ENCODE measurements around the gene PNLIPRP2.

PNLIPRP2 gene

DNA sequence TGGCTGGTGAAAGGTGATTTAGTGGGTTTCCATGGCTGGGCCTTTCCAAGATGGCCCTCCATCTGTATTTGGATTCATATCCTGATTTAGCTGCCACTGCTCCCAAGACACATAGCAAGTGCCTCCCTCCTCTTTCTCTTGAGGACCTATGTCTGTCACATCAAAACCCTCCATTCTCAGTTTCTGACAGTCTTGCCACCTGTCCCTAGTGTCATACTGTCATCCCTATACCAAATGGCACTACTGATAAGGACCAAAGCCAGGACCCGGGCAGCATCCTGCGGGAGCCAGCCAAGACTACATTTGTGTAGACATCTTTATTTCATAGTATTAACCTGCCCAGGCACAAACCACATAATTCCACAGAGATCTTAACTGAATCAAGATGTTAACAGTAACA, 34.8 kb downstream of the PNLIPRP2 start:
- DNase-seq (ENCODE audit: low spot score) = no peak

DNA sequence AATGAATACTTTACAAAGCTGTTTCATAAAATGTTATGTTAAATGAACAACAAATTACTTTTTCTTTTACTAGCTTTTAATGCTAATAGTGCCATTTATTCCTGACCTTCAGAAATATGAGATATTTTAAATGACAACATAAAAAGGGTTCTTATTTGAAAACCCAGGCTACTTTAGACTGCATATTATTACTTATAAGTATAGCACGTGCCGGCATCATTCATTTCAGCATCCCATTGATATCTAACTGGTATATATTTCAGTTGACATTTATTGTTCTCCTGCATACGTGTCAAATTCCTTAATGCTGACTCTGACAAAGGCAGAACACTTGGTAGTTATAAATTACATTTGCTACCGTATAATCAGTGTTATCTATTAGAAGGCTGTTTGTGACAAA, 35.3 kb downstream of the PNLIPRP2 start:
- no peak for DNase-seq (ENCODE audit: low spot score)

DNA sequence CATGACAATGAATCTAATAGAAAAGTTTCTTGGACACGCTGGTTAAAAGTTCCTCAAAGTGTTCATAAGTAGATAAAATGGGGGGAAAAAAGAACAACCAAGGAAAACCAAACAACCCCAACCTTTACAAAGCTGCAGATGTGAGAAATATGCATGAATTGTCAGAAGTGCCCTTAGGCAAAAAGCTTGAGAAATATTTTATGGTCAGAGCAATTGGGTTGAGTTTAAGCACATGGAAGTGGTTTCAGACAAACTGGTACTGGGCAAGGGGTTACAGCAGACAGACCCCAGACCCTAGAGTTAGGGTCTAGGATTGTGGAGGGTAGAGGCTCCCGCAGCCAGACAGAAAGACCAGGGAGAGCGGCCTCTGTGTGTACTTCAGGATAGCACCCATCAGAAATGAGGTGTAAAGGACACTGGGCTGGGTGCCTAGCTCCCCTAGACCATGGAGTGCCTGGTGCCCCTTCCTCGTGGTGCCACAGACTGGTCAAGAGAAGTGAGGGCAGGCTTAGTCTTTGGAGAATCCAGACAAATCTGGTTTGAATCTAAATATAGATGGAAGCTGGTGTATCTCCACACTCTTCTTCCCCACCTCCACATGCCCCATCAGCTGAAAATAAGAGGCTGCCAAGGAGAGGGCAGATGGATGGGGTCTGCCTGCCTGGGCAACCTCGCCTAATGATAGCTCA, 37.3 kb downstream of the PNLIPRP2 start:
- no peak for DNase-seq (ENCODE audit: low spot score)

DNA sequence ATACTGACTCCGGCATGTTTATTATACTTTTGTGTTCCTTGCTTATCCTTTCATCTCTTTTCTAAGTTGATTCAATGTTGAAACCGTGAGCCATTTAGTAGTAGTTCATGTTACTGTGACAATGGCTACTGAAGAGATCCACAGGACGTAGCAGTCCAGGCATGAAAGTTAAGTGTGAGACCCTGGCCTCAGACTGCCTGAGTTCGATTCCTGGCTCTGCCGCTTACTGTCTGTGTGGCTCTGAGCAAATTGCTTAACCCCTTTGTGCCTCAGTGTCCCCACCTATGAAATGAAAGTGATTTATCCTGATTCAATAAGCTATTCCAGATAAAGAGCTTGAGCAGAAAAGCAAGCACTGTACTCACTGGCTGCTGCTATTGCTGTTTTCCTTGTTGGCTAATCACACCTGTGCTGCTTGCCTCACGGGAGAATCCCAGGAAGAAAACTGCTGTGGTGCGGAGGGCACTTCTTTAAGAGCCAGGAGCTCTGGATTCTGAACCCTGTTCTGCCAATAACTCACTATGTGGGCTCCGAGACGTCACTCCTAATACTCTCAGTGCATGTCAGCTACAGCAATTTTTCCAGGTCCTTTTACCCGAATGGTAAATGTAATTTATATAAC, 38.4 kb downstream of the PNLIPRP2 start:
- no peak for DNase-seq (ENCODE audit: low spot score)

DNA sequence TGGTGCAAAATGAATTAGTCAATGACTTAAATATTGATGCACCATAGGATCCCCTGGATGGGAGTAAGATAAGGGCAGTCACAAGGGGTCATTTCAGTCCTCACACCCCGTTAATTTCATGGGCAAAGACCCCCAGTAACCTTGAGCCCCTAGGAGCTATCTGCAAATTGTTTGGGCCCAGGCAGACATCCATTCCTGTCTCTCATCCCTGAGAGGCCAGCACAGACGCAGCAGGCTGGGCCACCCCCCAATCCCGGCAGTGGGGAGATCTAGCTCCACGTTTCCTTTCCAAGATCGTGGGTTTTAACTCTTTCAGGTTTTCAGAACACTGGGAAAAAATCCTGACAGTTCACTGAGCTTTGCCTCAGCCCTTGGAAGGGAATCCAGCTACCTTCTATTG, 40.1 kb downstream of the PNLIPRP2 start:
- DNase-seq (ENCODE audit: low spot score) = no peak

DNA sequence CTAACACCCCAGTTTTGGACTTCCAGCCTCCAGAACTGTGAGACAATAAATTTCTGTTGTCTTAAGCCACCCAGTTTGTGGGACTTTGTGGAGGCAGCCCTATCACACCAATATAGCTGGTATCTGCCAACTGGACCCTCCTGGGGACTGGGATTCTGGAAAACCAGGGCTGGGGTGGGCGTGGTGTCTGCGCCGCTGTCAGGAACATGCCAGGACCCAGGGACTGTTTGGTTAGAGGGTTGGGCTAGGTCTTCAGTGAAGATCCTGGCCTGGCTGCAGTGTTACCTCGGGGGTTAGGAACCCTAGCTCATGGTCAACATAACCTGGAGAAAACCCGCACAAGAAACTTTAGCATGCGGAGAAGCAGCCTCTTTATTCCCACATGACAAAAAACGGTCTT, 42.6 kb downstream of the PNLIPRP2 start:
- no peak for DNase-seq (ENCODE audit: low spot score)

DNA sequence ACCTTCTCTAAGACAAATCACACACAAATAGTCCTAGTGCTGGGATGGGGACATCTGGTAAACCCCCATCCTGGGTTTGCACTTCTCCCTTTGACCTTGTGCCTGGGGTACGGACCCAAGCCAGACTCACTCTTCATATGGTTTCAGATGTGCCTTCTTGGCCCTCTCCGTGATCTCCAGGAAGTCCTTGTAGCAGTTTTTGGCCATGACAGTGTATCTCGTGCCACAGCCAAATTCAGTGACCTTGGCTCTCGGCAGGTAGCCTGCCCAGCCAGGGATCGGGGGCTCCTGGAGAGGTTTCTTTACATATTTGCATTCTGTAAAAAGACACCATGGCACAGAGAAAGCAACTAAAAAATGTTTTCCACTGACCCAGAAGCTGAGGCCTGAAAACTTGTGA, 43.9 kb downstream of the PNLIPRP2 start:
- no peak for DNase-seq (ENCODE audit: low spot score)

DNA sequence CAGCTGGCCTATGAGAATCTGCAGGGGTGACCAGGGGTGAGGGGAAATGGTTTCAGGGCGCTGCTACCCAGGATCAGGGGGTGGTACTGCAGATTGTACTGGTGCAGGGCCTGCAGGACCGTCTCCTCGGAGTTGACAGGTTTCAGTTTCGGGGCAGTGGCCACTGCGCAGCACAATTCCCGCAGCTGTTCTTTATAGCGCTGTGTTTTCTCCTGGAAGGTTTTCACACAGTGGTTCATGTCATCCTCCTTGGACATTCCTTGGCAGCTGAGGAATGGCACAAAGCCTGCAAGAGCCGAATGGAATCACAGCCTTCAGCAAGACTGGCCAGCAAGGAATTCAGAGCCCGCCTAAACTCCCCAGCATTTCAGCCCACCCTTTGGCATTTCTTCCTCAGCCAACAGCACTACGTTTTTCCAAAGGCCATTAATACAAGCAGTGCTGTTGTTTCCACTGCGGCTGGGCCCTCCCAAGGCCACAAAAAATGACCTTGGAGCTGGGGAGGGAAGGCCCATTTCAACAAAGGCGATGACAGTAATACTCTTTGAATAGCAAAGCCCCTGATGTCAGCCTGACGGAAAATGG, 44.9 kb downstream of the PNLIPRP2 start:
- DNase-seq (ENCODE audit: low spot score) = no peak

DNA sequence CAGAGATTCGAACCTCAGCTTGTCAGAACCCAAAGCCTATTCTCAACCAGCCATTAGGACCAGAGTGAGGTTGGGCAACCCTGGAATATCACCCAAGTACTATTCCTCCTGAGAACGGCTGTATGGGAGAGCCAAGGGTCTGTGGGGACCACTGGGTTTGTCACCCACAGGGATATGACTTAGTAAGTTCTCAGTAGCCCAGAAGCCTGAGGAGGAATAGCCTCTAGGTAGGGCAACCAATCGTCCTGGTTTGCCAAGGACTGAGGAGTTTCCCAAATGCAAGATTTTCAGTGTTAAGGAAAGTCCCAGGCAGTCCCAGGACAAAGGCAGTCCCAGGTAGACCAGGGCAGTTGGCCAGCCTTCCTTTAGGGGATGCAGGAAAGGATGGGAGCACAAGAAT, 46.7 kb downstream of the PNLIPRP2 start:
- DNase-seq (ENCODE audit: low spot score) = no peak

DNA sequence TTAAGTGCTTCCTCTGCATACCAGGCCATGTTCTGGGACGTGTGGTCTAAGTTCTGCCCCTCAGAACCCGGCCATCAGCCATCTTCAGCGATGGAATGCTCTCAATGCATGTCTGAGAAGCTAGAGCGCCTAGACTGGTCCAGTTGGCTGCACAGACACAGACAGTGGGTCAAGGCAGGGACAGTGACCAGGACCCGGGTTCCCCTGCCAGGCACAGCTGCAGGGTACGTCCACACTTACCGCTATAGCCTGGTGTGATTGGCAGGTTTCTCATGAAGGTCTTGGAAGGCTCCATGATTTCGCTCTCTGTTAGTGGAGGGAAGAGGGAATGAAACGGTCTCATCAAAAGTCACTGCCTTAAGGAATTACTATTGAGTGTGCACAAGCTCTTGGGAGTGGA, 47.3 kb downstream of the PNLIPRP2 start:
- no peak for DNase-seq (ENCODE audit: low spot score)

DNA sequence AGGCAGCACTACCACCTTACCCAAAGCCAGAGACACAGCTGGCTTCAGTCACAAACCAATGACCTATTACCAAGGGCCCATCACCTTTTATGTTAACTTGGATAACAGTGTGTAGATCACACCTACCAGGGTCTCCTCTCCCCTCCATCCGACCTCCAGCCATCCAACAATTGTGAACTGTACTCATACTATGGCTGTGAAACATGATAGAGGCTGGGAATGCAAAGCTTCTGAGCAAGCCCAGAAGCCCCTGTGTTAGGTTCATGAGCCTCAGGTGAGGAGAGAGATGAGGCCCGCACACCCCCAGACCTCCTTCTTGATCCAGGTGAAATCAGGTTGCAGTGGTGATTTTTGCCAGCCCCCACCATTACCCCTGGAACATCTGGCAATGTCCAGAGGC, 47.7 kb downstream of the PNLIPRP2 start:
- DNase-seq (ENCODE audit: low spot score) = no peak

DNA sequence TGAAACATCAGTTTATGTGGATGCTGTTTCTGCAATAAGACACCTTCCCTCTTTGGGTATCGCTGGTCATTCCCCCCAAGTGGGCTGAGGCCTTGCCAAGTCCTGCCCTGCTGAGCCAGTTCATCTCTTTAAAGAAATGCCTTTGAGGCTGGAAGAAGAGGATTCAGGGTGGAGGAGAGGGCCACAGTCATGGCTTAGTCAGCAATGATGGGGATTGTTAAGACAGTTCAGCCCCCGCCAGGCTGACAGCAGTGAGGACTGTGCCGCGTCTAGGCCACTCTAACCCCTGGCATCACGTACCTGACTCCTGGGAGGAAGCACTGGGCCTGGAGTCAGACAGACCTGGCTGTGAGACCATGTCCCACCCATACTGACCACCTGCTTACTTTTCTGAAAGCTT, 48.3 kb downstream of the PNLIPRP2 start:
- DNase-seq (ENCODE audit: low spot score) = no peak

DNA sequence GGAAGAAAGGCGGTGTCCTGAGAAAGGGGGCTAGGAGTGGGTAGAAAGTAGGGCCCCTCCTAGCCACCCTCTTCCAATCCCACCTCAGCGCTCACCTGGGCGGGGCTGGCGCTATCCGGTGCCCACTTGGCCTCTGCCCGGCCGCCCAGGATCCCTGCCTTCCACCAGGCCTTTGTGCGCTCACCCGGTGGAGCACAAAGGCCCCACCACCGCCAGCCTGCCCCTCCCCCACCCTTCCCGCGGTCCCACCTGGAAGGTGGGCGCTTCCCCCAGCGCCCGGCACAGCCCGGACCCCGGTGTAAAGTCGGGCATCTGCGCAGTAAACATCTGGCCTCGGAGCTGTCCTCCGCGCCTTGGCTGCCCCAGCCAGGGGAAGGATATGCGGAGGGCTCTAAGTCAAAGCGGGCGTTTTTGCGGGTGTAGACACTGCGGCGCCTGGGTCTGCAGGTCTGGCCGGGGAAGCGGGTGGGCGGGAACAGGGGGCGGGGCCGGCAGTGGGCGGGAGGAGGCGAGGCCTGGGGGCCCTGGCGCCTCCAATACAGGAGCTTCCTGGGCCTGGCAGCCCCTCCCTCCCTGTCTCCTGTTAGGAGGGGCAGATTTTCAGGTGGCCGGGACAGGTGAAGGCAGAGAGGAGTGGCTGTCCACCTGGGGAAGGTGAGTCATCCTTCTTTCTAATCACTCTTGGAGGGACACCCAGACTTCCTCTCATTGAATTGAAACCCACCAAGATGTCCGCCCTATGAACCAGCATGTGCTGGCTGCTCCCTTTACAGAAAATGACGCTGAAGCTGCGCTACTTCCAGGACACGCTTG, 49.3 kb downstream of the PNLIPRP2 start:
- no peak for DNase-seq (ENCODE audit: low spot score)

DNA sequence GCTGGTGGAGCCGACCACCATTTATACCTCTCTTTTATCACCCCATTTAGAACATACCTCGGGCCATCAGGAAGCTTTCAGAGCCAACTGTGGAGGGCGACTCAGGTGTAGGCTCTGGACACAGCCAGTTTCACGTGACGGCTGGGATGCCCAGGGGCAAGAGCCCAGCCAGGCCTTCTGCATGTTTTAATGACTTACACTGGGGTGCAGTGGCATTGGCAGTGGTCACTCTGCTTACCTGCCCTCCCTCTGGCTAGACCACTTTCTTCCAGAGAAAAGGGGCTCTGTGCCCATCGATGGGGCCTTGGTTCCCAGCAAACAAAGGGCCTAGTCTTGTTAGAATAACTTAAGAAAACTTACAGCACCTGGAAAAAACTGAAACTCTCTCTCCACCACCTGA, 50.0 kb downstream of the PNLIPRP2 start:
- no peak for DNase-seq (ENCODE audit: low spot score)

DNA sequence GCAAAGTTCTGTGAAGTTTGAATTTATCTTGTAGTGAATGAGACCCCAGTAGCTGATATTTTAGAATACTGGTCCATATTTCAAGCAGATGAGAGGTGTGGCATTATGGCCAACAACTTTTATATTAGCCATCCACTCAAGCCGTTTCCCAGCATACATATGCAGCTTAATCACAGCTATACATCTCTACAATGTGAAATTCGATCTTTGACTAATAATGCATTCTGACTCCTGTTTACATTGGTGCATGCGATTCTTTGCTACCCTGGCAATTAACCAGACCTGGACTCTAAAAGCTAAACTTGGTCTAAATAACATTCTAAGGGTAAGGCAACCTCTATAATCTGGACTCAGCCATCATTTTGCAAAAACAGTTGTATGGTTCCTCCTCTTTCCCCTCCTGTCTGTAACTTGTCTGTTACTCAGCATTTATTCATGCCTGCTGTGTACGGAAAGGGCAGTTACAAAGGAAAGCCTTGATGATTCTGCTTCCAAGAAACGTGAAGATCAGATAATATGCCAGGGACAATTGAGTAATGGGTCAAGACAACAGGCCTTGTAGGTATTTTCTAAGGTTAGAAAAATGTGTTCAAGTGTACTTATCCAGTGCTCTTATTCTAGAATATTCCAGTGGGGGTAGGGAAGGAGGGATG, 50.6 kb downstream of the PNLIPRP2 start:
- DNase-seq (ENCODE audit: low spot score) = no peak

DNA sequence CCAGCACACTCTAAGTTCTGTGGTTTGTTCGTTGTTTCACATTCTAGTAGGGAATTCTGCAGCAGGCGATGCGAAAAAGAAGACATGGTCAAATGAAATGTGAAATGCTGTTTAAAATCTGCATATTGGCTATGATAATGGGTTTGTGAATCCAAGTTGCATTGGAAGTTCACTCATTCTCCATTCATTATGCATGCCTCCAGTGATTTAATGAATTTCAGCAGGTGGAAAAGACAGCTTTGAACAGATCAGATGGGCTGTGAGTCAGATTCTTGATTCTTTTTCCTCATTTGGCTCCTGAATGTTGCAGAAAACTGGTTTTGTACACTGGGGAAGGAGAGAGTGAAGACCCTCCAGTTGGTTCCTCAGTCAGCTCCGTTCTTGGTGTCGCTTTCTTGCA, 52.1 kb downstream of the PNLIPRP2 start:
- no peak for DNase-seq (ENCODE audit: low spot score)

DNA sequence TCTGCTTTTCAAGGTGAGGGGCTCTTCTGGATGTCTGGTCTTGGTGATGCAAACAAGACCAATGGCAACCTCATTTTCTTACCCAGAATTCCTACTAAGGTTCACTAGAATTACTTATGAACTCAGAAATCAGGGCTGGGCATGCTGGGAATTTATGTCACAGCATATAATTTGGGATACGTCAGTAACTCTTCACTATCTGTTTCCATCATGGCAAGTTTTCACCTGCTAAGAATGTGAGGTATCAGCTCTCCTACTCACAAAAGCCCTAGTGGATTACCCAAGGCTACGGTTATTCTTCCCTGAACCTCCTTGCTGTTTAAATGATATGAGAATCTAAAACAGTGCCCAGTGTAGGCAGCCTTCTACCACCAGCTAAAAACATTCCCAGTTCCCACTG, 53.1 kb downstream of the PNLIPRP2 start:
- no peak for DNase-seq (ENCODE audit: low spot score)

DNA sequence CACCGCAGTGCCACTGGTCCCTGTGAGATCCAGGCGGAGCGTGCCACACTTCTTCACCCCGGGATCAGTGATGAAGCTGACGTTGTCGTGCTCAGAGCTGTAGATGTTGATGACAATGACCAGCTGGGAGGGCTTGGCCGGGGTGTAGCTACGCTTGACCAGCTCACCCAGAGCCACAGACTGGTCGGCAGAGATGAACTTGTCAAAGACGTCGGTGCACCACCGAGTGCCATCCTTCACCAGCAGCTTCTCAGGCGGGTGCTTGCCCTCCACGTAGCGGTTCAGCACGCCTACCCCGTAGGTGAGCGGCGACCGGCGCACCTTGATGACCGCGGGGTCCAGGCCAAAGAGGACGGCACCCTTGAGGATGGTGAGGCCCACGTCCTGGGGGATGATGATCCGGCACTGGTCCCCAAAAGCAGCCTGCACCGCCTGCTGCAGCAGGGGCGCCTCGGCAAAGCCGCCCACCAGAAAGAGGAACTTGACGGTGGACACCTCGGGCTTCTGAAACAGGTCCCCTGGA, 54.2 kb downstream of the PNLIPRP2 start:
- DNase-seq (ENCODE audit: low spot score) = no peak

DNA sequence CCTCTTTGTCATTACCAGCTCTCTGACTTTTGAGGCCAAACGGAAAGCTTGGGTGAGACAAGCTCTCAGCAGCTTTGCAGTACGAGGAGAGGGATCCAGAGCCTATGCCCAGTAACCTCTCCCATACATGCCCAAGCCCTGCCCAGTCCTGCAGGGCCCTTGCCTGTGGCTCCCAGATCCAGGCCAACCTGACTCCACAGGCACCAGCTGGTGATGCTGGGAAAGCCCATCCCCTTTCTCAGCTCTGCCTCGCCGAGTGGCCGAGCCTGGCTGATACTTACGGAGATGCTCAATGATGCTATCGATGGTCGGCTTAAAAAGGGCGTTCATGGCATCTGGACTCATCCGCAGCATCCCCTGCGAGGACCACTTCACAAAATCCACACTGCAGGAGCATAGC, 55.4 kb downstream of the PNLIPRP2 start:
- no peak for DNase-seq (ENCODE audit: low spot score)

DNA sequence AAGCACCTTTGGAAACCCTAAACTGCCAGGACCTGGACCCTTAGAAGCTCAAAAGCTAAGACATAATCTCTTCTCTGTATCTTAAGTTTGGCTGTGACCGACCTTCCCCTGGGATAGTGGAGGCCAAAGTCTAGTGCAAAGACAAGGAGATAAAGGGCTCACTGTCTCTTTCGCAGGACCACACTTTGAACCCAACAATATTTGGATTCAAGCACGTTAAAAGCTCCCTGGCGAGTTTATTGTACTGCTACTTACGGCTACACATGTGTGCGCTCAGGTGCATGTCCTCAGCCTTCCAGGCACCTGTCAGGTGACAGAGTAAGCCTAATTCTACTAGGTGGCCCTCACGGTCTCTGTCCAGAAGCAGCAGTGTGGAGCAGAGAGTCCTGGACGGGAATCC, 55.9 kb downstream of the PNLIPRP2 start:
- DNase-seq (ENCODE audit: low spot score) = no peak

DNA sequence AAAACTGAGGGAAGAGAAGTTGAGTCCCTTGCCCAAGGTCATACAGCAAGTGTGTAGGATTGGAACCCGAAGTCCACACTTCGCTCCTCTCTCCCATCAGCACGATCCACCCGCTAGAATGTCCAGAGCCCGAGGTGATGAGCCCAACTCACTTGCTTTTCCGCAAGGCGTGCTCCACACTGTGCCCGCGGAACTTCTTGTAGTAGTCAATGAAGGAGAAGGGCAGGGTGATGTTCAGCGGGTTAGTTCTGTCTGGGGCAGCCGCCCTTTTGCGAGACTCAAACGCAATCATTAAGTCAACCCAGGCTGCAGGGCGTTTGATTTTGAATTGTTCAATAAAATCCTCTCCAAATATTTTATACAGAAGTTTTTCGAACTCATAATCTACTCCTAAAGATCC, 58.6 kb downstream of the PNLIPRP2 start:
- no peak for DNase-seq (ENCODE audit: low spot score)

DNA sequence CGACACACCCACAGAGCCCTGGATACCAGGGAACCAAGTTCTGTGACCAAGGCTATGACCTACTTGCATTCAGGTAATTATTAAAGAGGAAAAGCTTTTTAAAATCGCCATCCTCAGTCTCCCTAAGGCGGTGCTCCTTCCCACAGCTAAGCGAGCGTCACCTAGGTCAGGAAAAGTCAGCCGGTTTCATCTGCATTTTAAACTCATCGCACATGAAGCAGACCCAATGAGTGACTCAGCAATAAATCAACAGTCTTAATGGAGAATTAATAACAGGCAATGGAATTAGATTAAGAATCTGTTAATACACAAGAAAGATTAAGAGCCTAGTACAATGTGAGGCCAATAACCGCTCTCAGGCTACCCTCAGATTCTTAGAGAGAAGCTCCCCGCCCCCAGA, 62.4 kb downstream of the PNLIPRP2 start:
- no peak for DNase-seq (ENCODE audit: low spot score)

All from Ammon's horn (tissue), 1 donor.